Measurements from ENCODE around the gene RHEB.
A peak's percentile ranks its signal among the peaks of the same experiment; 100 is the strongest.

RHEB gene, protein sequence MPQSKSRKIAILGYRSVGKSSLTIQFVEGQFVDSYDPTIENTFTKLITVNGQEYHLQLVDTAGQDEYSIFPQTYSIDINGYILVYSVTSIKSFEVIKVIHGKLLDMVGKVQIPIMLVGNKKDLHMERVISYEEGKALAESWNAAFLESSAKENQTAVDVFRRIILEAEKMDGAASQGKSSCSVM

DNA sequence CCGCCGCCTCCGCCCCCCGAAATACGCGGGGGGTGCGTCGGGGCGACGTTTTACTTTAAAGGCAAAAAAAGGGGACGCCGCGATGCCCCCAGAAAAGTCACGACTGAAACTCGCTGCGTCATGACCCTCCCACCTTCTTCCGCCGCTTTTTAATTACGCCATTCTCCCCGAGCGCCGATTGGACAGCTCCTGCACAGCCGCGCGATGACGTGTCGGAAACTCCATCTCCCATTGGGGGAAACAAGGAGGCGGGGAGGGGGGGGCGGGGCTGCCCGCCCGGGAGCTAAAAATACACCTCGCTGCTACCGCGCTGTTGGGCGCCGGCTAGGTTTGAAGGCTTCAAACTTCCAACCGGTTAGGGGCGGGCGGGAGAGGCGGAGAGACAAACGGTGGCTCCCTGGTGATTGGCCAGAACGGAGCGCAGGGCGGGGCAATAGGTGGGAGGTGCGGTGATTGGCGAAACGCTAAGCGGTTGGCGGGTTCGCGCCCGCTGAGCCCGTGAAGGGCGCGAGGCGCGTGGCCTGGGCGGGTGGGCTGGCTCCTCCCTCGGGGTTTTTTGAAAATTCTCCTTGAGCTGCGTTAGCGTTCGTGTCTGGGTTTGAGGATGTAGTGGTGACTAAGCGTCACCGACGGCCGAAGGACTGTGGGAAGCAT is at the start of gene RHEB:
Gene RHEB (minus strand): TSS at position 131 of the 654 bp plus-strand sequence. CDS start 384 bp downstream, outside the sequence.
- peak within 1 kb of the TSS; percentile 93 for H3K4me3 ChIP-seq (ENCODE audit: low read length)
- TF ChIP-seq ZNF274 (IDR thresholded peaks at IDR 0.05; ENCODE audit: low read depth, low read length) = no peak

GRCh38 chr7:151566897-151567320 is 47.2 kb upstream of the RHEB start:
- TF ChIP-seq ZNF274 (IDR thresholded peaks at IDR 0.05; ENCODE audit: low read depth, low read length) = no peak
- H3K4me3 ChIP-seq (ENCODE audit: low read length) = no peak overlapping the region

DNA sequence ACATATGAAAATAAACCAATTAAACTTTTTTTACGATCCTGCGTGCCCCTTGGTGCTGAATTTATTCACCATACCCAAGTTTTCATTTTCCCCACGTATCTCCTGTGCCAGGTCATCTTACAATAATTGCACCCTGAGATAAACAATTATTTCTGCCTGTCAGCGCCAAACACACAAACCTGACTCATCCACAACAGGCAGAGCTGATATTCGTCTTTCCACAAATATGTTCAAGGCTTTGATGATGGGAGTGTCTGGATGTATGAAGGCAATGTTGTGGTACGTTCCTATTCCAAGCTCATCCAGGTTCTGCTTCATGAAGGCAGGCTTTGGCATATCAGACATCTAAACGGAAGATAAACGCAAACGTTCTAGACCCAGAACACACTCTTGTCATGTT is 45.8 kb upstream of the RHEB start:
- no peak for TF ChIP-seq ZNF274 (IDR thresholded peaks at IDR 0.05; ENCODE audit: low read depth, low read length)

DNA sequence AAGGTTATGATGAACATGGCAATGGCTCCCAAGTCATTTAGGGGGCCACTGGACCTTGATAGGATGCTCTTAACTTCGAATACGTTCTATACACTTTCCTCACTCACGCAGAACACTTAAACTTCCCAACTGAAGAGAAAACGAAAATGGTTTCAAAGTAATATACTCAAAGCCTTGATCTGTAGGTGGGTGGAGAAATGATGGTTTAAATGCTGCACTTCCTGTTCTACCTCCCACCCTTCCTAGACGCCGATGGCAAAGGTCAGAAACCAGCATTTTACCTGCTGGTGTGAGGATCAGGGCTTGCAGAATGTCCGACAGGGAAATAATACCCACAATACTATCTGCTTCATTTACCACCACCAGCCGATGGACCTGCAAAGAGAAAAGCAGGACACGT is 40.5 kb upstream of the RHEB start:
- no peak overlapping the region for H3K4me3 ChIP-seq (ENCODE audit: low read length)
- no peak for TF ChIP-seq ZNF274 (IDR thresholded peaks at IDR 0.05; ENCODE audit: low read depth, low read length)

More for the DNA sequence above, 45.8 kb upstream of the RHEB start:
- no peak overlapping the region for H3K4me3 ChIP-seq (ENCODE audit: low read length)

DNA sequence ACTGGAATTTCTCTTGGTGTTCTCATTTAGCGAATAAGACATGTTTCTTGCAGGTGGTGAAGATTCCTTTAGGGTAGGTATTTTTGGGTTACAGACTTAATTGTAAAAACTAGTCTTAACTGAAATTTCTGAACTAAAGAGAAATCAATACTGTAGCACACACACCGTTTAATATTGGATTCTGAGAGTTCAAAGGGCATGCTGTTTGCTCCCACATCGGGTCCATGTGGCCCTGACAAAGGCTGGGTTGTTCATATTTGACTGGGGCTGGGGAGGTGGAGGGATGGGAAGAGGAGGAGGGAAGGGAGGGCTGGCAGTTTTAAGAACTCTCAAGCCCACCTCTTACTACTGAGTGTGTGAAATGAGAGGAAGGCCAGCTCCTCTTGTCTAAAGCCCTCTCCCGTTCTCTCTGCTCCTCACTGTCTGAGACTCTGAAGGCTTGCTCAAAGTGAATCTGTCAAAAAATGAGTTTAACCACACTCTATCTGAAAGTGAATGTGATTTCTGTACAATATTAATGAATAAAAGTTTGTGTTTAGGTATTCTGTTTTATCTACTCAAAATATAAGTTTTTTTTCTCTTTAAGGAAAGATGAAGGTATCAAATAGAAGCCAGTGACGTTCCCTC is 40.0 kb upstream of the RHEB start:
- H3K4me3 ChIP-seq (ENCODE audit: low read length) = no peak overlapping the region
- no peak for TF ChIP-seq ZNF274 (IDR thresholded peaks at IDR 0.05; ENCODE audit: low read depth, low read length)

- H3K4me3 ChIP-seq (ENCODE audit: low read length) = no peak overlapping the region
- no peak for TF ChIP-seq ZNF274 (IDR thresholded peaks at IDR 0.05; ENCODE audit: low read depth, low read length)
Measured at GRCh38 chr7:151558575-151558974, 38.9 kb upstream of the RHEB start.

- no peak for TF ChIP-seq ZNF274 (IDR thresholded peaks at IDR 0.05; ENCODE audit: low read depth, low read length)
- no peak overlapping the region for H3K4me3 ChIP-seq (ENCODE audit: low read length)
Measured at GRCh38 chr7:151556592-151556991, 36.9 kb upstream of the RHEB start.

- no peak overlapping the region for H3K4me3 ChIP-seq (ENCODE audit: low read length)
- TF ChIP-seq ZNF274 (IDR thresholded peaks at IDR 0.05; ENCODE audit: low read depth, low read length) = no peak
Measured at GRCh38 chr7:151553356-151553755, 33.7 kb upstream of the RHEB start.

- no peak for TF ChIP-seq ZNF274 (IDR thresholded peaks at IDR 0.05; ENCODE audit: low read depth, low read length)
Measured at GRCh38 chr7:151552352-151553028, 32.8 kb upstream of the RHEB start.

DNA sequence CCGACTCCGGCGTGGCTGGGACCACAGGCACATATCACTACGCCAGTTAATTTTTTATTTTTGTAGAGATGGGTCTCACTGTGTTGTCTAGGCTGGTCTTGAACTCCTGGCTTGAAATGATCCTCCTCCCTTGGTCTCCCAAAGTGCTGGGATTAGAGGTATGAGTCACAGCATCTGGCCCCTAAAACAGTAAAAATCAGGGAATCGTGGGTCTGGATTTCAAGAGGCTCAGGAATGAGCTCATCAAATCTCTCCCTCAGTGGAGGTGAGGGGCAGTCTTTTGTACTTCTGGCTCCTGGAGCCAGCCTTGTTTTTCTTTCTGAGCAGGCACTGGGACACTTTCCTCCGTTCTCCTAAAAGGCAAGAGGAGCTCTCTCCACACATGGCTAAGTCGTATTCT is 32.1 kb upstream of the RHEB start:
- no peak overlapping the region for H3K4me3 ChIP-seq (ENCODE audit: low read length)
- no peak for TF ChIP-seq ZNF274 (IDR thresholded peaks at IDR 0.05; ENCODE audit: low read depth, low read length)

More at GRCh38 chr7:151552352-151553028, 32.8 kb upstream of the RHEB start:
- no peak overlapping the region for H3K4me3 ChIP-seq (ENCODE audit: low read length)

GRCh38 chr7:151550656-151551286 is 31.1 kb upstream of the RHEB start:
- TF ChIP-seq ZNF274 (IDR thresholded peaks at IDR 0.05; ENCODE audit: low read depth, low read length) = no peak
- H3K4me3 ChIP-seq (ENCODE audit: low read length) = no peak overlapping the region

DNA sequence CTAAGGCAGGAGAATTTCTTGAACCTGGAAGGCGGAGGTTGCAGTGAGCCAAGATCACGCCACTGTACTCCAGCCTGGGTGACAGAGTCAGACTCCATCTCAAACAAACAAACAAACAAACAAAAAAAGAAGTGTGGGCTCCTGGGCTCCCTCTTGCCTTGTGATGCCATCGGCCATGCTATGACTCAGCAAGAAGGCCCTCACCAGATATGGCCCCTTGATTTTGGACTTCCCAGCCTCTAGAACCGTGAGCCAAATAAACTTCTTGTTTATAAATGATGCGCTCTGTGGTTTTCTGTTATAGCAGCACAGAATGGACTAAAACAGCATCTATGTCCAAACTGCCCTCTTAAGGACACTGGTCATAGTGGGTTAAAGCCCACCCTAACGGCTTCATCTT is 29.9 kb upstream of the RHEB start:
- no peak for TF ChIP-seq ZNF274 (IDR thresholded peaks at IDR 0.05; ENCODE audit: low read depth, low read length)

GRCh38 chr7:151549083-151549482 is 29.4 kb upstream of the RHEB start:
- H3K4me3 ChIP-seq (ENCODE audit: low read length) = no peak overlapping the region
- TF ChIP-seq ZNF274 (IDR thresholded peaks at IDR 0.05; ENCODE audit: low read depth, low read length) = no peak

More for the DNA sequence above, 29.9 kb upstream of the RHEB start:
- H3K4me3 ChIP-seq (ENCODE audit: low read length) = no peak overlapping the region

GRCh38 chr7:151544183-151544582 is 24.5 kb upstream of the RHEB start:
- no peak for TF ChIP-seq ZNF274 (IDR thresholded peaks at IDR 0.05; ENCODE audit: low read depth, low read length)

More at GRCh38 chr7:151544183-151544582, 24.5 kb upstream of the RHEB start:
- H3K4me3 ChIP-seq (ENCODE audit: low read length) = no peak overlapping the region
